ENCODE measurements around the gene FBF1.

DNA sequence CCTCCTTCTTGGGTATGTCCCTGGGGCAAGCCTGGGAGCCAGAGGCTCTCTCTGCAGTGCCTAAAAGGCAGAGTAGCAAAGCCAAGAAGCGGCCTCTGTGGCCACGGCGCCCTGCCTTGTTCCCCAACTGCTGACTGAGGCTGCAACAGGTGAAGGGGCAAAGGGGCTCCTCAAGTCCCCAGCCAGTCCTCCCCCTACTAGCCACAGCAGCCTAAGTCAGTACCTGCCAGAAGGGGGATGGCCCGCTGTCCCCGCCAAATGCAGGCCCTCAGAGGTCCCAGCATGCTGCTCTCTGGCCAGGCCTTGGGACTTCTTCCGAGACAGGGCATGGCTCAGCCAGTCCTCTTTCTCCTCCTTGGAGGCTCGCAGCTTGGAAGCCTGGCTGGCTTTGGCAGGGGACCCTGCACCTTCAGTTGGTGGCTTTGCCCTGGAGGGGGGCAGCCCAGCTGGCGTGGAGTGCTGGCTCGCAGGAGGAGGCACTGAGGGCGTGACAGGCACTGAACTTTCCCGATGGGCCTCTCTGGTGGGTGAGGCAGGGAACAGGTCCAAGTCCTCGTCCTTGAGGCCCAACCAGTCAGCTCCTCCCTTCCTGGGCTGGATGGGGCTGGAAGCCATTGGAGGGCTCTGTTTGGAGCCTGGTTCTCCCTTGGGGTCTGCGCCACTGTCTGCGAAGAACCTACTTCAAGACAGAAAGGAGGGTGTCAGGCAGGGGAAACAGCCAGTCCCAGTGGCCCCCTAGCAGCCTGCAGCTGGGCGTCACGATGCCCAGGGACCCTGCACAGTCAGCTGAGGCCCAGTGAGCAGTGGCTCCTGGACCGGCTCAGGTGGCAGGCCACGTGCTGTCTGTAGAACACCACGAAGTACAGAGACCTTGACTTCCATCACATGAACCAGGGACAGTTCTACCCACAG lies 17.6 kb downstream of the FBF1 start:
- TF ChIP-seq ZNF23 (tag by site-specific recombination; IDR thresholded peaks at IDR 0.05; ENCODE audit: borderline replicate concordance) (no peak), ZFP3 (tag by site-specific recombination; IDR thresholded peaks at IDR 0.05; ENCODE audit: low read depth) (no peak), ZBTB1 (tag by site-specific recombination; IDR thresholded peaks at IDR 0.05) (no peak), ZNF561 (tag by site-specific recombination; IDR thresholded peaks at IDR 0.05; ENCODE audit: borderline replicate concordance) (no peak), BCL11B (tag by site-specific recombination; IDR thresholded peaks at IDR 0.05; ENCODE audit: low read depth) (no peak), KLF16 (tag by site-specific recombination; IDR thresholded peaks at IDR 0.05) (no peak), PRDM1 (tag by site-specific recombination; IDR thresholded peaks at IDR 0.05) (no peak), ZSCAN16 (tag by site-specific recombination; IDR thresholded peaks at IDR 0.05) (no peak), ZNF654 (tag by site-specific recombination; IDR thresholded peaks at IDR 0.05; ENCODE audit: low read depth) (no peak)
- TF ChIP-seq, protein P1, sequence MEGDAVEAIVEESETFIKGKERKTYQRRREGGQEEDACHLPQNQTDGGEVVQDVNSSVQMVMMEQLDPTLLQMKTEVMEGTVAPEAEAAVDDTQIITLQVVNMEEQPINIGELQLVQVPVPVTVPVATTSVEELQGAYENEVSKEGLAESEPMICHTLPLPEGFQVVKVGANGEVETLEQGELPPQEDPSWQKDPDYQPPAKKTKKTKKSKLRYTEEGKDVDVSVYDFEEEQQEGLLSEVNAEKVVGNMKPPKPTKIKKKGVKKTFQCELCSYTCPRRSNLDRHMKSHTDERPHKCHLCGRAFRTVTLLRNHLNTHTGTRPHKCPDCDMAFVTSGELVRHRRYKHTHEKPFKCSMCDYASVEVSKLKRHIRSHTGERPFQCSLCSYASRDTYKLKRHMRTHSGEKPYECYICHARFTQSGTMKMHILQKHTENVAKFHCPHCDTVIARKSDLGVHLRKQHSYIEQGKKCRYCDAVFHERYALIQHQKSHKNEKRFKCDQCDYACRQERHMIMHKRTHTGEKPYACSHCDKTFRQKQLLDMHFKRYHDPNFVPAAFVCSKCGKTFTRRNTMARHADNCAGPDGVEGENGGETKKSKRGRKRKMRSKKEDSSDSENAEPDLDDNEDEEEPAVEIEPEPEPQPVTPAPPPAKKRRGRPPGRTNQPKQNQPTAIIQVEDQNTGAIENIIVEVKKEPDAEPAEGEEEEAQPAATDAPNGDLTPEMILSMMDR (tag by site-specific recombination; IDR thresholded peaks at IDR 0.05): no peak
- TF ChIP-seq, protein P2, sequence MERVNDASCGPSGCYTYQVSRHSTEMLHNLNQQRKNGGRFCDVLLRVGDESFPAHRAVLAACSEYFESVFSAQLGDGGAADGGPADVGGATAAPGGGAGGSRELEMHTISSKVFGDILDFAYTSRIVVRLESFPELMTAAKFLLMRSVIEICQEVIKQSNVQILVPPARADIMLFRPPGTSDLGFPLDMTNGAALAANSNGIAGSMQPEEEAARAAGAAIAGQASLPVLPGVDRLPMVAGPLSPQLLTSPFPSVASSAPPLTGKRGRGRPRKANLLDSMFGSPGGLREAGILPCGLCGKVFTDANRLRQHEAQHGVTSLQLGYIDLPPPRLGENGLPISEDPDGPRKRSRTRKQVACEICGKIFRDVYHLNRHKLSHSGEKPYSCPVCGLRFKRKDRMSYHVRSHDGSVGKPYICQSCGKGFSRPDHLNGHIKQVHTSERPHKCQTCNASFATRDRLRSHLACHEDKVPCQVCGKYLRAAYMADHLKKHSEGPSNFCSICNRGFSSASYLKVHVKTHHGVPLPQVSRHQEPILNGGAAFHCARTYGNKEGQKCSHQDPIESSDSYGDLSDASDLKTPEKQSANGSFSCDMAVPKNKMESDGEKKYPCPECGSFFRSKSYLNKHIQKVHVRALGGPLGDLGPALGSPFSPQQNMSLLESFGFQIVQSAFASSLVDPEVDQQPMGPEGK (tag by site-specific recombination; IDR thresholded peaks at IDR 0.05): no peak
- TF ChIP-seq, protein P3, sequence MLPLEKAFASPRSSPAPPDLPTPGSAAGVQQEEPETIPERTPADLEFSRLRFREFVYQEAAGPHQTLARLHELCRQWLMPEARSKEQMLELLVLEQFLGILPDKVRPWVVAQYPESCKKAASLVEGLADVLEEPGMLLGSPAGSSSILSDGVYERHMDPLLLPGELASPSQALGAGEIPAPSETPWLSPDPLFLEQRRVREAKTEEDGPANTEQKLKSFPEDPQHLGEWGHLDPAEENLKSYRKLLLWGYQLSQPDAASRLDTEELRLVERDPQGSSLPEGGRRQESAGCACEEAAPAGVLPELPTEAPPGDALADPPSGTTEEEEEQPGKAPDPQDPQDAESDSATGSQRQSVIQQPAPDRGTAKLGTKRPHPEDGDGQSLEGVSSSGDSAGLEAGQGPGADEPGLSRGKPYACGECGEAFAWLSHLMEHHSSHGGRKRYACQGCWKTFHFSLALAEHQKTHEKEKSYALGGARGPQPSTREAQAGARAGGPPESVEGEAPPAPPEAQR (tag by site-specific recombination; IDR thresholded peaks at IDR 0.05): no peak

Measured in HEK293 (cell line).